Sigmoid colon (tissue), 4 donors: Measurements from ENCODE around the gene PRLR.
"Not testable (repeated sequence)": the region's sequence is repeated elsewhere in the genome, so short reads cannot be mapped to it uniquely, and the experiment has no call there.

Experiments
- CTCF ChIP-seq, 4 experiments: fragments of 450-650 bp in 3 of 4; fragments of 200-600 bp in 1 of 4; IDR thresholded peaks; one replicate each; pipeline ENCODE4 v1.5.1; 2016 to 2019; ENCODE audit warnings: antibody characterized with exemption in 4 of 4, mild to moderate bottlenecking in 3 of 4, moderate library complexity in 2 of 4
- POLR2A ChIP-seq, 2 donors: fragments of 450-650 bp; IDR thresholded peaks; one replicate each; pipeline ENCODE4 v1.6.1; 2016; ENCODE audit warnings: antibody characterized with exemption in 2 of 2, mild to moderate bottlenecking in 2 of 2, moderate library complexity in 2 of 2
- POLR2AphosphoS5 ChIP-seq, 4 donors: sonication (generic); formaldehyde crosslinking; IDR thresholded peaks; one replicate each; pipeline ENCODE4 v1.6.1; 2017; ENCODE audit warnings: antibody characterized with exemption in 4 of 4

- not testable (repeated sequence) for TF ChIP-seq CTCF, POLR2A, POLR2AphosphoS5 (IDR thresholded peaks at IDR 0.05)
Measured at GRCh38 chr5:35187621-35188020, 42.7 kb downstream of the PRLR start.
